Stomach (tissue), 4 donors: ENCODE data around the gene NAA40.

ENCODE experiments used
- CTCF ChIP-seq, 7 experiments: fragments of 450-650 bp in 4 of 7; fragments of 200-600 bp in 3 of 7; sonication (generic) in 3 of 7; IDR thresholded peaks; one replicate each; pipeline ENCODE4 v1.5.1; 2016 to 2019; ENCODE audit warnings: antibody characterized with exemption in 7 of 7, control low read depth in 2 of 7, mild to moderate bottlenecking in 1 of 7
- EP300 ChIP-seq: sonication (generic); formaldehyde crosslinking; IDR thresholded peaks from one replicate; pipeline ENCODE4 v1.6.1; 2017; ENCODE audit warnings: antibody characterized with exemption
- POLR2A ChIP-seq, 4 donors: fragments of 450-650 bp; IDR thresholded peaks; one replicate each; pipeline ENCODE4 v1.6.1; 2016; ENCODE audit warnings: antibody characterized with exemption in 4 of 4, control low read depth in 2 of 4, mild to moderate bottlenecking in 1 of 4, moderate library complexity in 1 of 4

GRCh38 chr11:63969461-63969860 is 30.7 kb downstream of the NAA40 start:
- TF ChIP-seq POLR2A (IDR thresholded peaks at IDR 0.05) (no peak), CTCF (IDR thresholded peaks at IDR 0.05) (no peak), EP300 (no peak)
